Colonic mucosa (tissue), 4 donors: ENCODE results near the gene NRSN2. TPM values are rescaled to one million over a fixed set of nuclear protein-coding genes. Genes with fewer than 3 reads are reported as not detected.
"Not testable (repeated sequence)": the region's sequence is repeated elsewhere in the genome, so short reads cannot be mapped to it uniquely, and the experiment has no call there.

Source experiments
- DNase-seq: peaks from one replicate; pipeline ENCODE4 v3.0.0-alpha.2; 2020
- H3K27ac ChIP-seq: fragments of 200-600 bp; one replicate; pipeline ENCODE4 v1.8.0; 2021
- H3K27me3 ChIP-seq: fragments of 200-600 bp; one replicate; pipeline ENCODE4 v1.8.0; 2021
- H3K36me3 ChIP-seq: fragments of 200-600 bp; one replicate; pipeline ENCODE4 v1.8.0; 2021
- H3K4me1 ChIP-seq: fragments of 200-600 bp; one replicate; pipeline ENCODE4 v1.8.0; 2021; ENCODE audit warnings: mild to moderate bottlenecking
- H3K4me3 ChIP-seq: fragments of 200-600 bp; one replicate; pipeline ENCODE4 v1.8.0; 2021
- H3K9ac ChIP-seq, 2 donors: one replicate each; pipeline ENCODE4 v1.7.0; 2013; ENCODE audit warnings: control low read depth in 2 of 2, low read depth in 2 of 2, low read length in 2 of 2
- H3K9me3 ChIP-seq: fragments of 200-600 bp; one replicate; pipeline ENCODE4 v1.8.0; 2021
- CTCF ChIP-seq: fragments of 200-600 bp; IDR thresholded peaks from one replicate; pipeline ENCODE4 v1.8.0; 2022; ENCODE audit warnings: antibody characterized with exemption, mild to moderate bottlenecking
- intact Hi-C: fragments of 100-400 bp; cut with DNase I; formaldehyde crosslinking; loops from one replicate; pipeline ENCODE4 v1.14.1; 2022
- total RNA-seq, 2 donors: library from RNA; stranded (reverse); fragmentation: NEBNext Ultra II Directional in 1 of 2; extraction: Animal tissue kit (Norgen Biotek cat#: 25700) in 1 of 2; gene quantifications; one replicate each; pipeline ENCODE4 v1.2.1, GENCODE V29; 2021
- donor health status: healthy.
- donor health status: DM: no; HTN: no; CAD: no.
- donor health status: DM: no; HTN: no; CAD: no.

The NRSN2 gene
- total RNA-seq, 2 donors from 2014 or later = 11.2 to 18.3 TPM

- Histone ChIP-seq H3K27me3 (no peaks in the 10 kb centered on the region), H3K4me1 (peaks cover 3% of the 10 kb centered on the region), H3K27ac (no peak overlapping the region), H3K9me3 (no peaks in the 10 kb centered on the region), H3K36me3 (peaks cover 11% of the 10 kb centered on the region), H3K4me3 (no peak overlapping the region), H3K9ac (no peak overlapping the region)
- DNase-seq = no peak
- intact Hi-C loops = no loop called here
- no peak for TF ChIP-seq CTCF
Measured at GRCh38 chr20:387520-387919, 40.6 kb downstream of the NRSN2 start.

GRCh38 chr20:388034-388994 lies 41.4 kb downstream of the NRSN2 start:
- Histone ChIP-seq H3K9ac (no peak overlapping the region), H3K4me3 (no peak overlapping the region), H3K9me3 (no peaks in the 10 kb centered on the region), H3K27me3 (no peaks in the 10 kb centered on the region), H3K4me1 (peaks cover 3% of the 10 kb centered on the region), H3K36me3 (peaks cover 11% of the 10 kb centered on the region), H3K27ac (no peak overlapping the region)
- intact Hi-C loops = no loop called here
- no peak for DNase-seq
- no peak for TF ChIP-seq CTCF

- H3K27me3 ChIP-seq = no peaks in the 10 kb centered on the region
- DNase-seq = no peak
- no peak overlapping the region for H3K4me3 ChIP-seq
- intact Hi-C loops = no loop called here
- TF ChIP-seq CTCF = no peak
- H3K4me1 ChIP-seq = peaks cover 3% of the 10 kb centered on the region
- no peak overlapping the region for H3K27ac ChIP-seq
- no peaks in the 10 kb centered on the region for H3K9me3 ChIP-seq
- no peak overlapping the region for H3K9ac ChIP-seq
- H3K36me3 ChIP-seq = peaks cover 11% of the 10 kb centered on the region
Measured at GRCh38 chr20:389220-389619, 42.3 kb downstream of the NRSN2 start.

- no peaks in the 10 kb centered on the region for H3K4me1 ChIP-seq
- H3K27me3 ChIP-seq = no peaks in the 10 kb centered on the region
- H3K9me3 ChIP-seq = no peaks in the 10 kb centered on the region
- intact Hi-C loops = no loop called here
- no peak overlapping the region for H3K27ac ChIP-seq
- no peak for DNase-seq
- peaks cover 13% of the 10 kb centered on the region for H3K36me3 ChIP-seq
- H3K4me3 ChIP-seq = no peak overlapping the region
- H3K9ac ChIP-seq = no peak overlapping the region
- no peak for TF ChIP-seq CTCF
Measured at GRCh38 chr20:391041-391711, 44.3 kb downstream of the NRSN2 start.

- H3K4me3 ChIP-seq, H3K9me3 ChIP-seq, H3K27ac ChIP-seq, DNase-seq, H3K27me3 ChIP-seq, intact Hi-C loops, H3K9ac ChIP-seq, H3K4me1 ChIP-seq: not testable (repeated sequence)
- peaks cover 18% of the 10 kb centered on the region for H3K36me3 ChIP-seq
Measured at GRCh38 chr20:393296-393695, 46.4 kb downstream of the NRSN2 start.

- Histone ChIP-seq H3K36me3 (peaks cover 11% of the 10 kb centered on the region), H3K9ac (no peak overlapping the region), H3K27ac (no peak overlapping the region), H3K27me3 (no peaks in the 10 kb centered on the region), H3K9me3 (no peaks in the 10 kb centered on the region), H3K4me1 (no peaks in the 10 kb centered on the region), H3K4me3 (no peak overlapping the region)
- no peak for TF ChIP-seq CTCF
- intact Hi-C loops = no loop called here
- no peak for DNase-seq
Measured at GRCh38 chr20:396252-396618, 49.3 kb downstream of the NRSN2 start.
